Endothelial cell of umbilical vein (primary cell): ENCODE data around the gene SYTL4. TPM values are rescaled to one million over a fixed set of nuclear protein-coding genes. Genes with fewer than 3 reads are reported as not detected.
A peak's percentile ranks its signal among the peaks of the same experiment; 100 is the strongest.

ENCODE experiments used
- BruUV-seq: library from RNA; stranded (reverse); fragments of 400-500 nt; replicated peaks from 2 replicates; lab custom pipeline; 2021; lab: Mats Ljungman, UMichigan
- CTCF ChIA-PET: fragments of 300-600, 350-600 bp; sonication (Branson Sonifier 250); formaldehyde crosslinking; loops from one replicate; lab custom pipeline; 2021; ENCODE audit warnings: antibody characterized with exemption, inconsistent platforms; lab: Charles Lee
- POLR2A ChIA-PET: fragments of 300-600, 350-600 bp; sonication (Branson Sonifier 250); formaldehyde crosslinking; loops from one replicate; lab custom pipeline; 2021; ENCODE audit warnings: antibody characterized with exemption, inconsistent platforms; lab: Charles Lee
- DNase-seq: peaks from one replicate; pipeline ENCODE4 v3.0.0-alpha.2; 2011; ENCODE audit warnings: low read depth, low spot score
- FAIRE-seq: peaks from 2 replicates; lab custom pipeline; 2011; peaks lifted over from hg19 to GRCh38; lab: Jason Lieb, UNC
- H2AFZ ChIP-seq: 2 replicates; pipeline ENCODE4 v1.6.0; 2012; ENCODE audit warnings: low read depth, low read length, control low read depth, inconsistent platforms
- H3K27ac ChIP-seq: 2 replicates; pipeline ENCODE4 v1.5.1; 2011; ENCODE audit warnings: low read depth, mild to moderate bottlenecking, control low read depth, low read length, moderate library complexity; ENCODE audit not compliant: insufficient read depth
- H3K27me3 ChIP-seq, 2 experiments: 2 replicates each; pipeline versions ENCODE4 v1.6.0 to v1.6.1; 2011; ENCODE audit warnings: low read length in 2 of 2, mixed read lengths in 1 of 2; ENCODE audit not compliant: control insufficient read depth in 2 of 2, insufficient read depth in 2 of 2
- H3K36me3 ChIP-seq, 2 experiments: 2 replicates in 1 of 2; 3 replicates in 1 of 2; pipeline ENCODE4 v1.5.1; 2011; ENCODE audit warnings: low read length in 2 of 2, mild to moderate bottlenecking in 1 of 2, moderate library complexity in 1 of 2; ENCODE audit not compliant: control insufficient read depth in 2 of 2, insufficient read depth in 2 of 2; ENCODE audit errors: extremely low read depth in 1 of 2
- H3K4me1 ChIP-seq: 3 replicates; pipeline ENCODE4 v1.5.1; 2011; ENCODE audit warnings: mild to moderate bottlenecking, low read length; ENCODE audit not compliant: control insufficient read depth, insufficient read depth; ENCODE audit errors: extremely low read depth
- H3K4me2 ChIP-seq: 2 replicates; pipeline ENCODE4 v1.6.1; 2011; ENCODE audit warnings: low read length, control low read depth, mixed read lengths; ENCODE audit not compliant: insufficient read depth
- H3K4me3 ChIP-seq, 3 experiments: fragments of 200-600 bp in 1 of 3; sonication (generic), shearing (Covaris generic) in 1 of 3; replicated peaks in 1 of 3; 2 replicates each; pipeline ENCODE4 v1.5.1; 2011 to 2016; ENCODE audit warnings: control low read depth in 3 of 3, low read length in 3 of 3, mild to moderate bottlenecking in 2 of 3, inconsistent platforms in 1 of 3, low read depth in 1 of 3, moderate library complexity in 1 of 3; ENCODE audit not compliant: insufficient read depth in 1 of 3
- H3K79me2 ChIP-seq: 2 replicates; pipeline ENCODE4 v1.6.0; 2012; ENCODE audit warnings: low read length, inconsistent platforms; ENCODE audit not compliant: control insufficient read depth, insufficient read depth
- H3K9ac ChIP-seq: replicated peaks from 2 replicates; pipeline ENCODE3; 2011; ENCODE audit warnings: low read length, control low read depth; ENCODE audit not compliant: insufficient read depth; ENCODE audit errors: extremely low read depth
- H3K9me1 ChIP-seq: replicated peaks from 3 replicates; pipeline ENCODE4 v1.6.0; 2011; ENCODE audit warnings: mild to moderate bottlenecking, low read length; ENCODE audit not compliant: control insufficient read depth, insufficient read depth; ENCODE audit errors: extremely low read depth
- H3K9me3 ChIP-seq: replicated peaks from 2 replicates; pipeline ENCODE4 v1.5.1; 2012; ENCODE audit warnings: low read length, inconsistent platforms; ENCODE audit not compliant: control insufficient read depth, insufficient read depth
- H4K20me1 ChIP-seq: replicated peaks from 2 replicates; pipeline ENCODE3; 2011; ENCODE audit warnings: mild to moderate bottlenecking, low read length; ENCODE audit not compliant: control insufficient read depth, insufficient read depth; ENCODE audit errors: extremely low read depth
- EZH2 ChIP-seq: IDR thresholded peaks from 2 replicates; pipeline ENCODE4 v1.6.1; 2012; ENCODE audit warnings: borderline replicate concordance, low read depth, mild to moderate bottlenecking, moderate library complexity, low read length, inconsistent platforms; ENCODE audit not compliant: severe bottlenecking
- FOS ChIP-seq: IDR thresholded peaks from 2 replicates; pipeline ENCODE4 v1.6.1; 2011; ENCODE audit warnings: mild to moderate bottlenecking, low read length, moderate library complexity, borderline replicate concordance; ENCODE audit not compliant: insufficient read depth
- JUN ChIP-seq: IDR thresholded peaks from 2 replicates; pipeline ENCODE4 v1.6.1; 2011; ENCODE audit warnings: borderline replicate concordance, low read depth; ENCODE audit not compliant: insufficient read length, insufficient read depth
- MYC ChIP-seq: IDR thresholded peaks from one replicate; pipeline ENCODE4 v1.6.1; 2011; ENCODE audit warnings: mild to moderate bottlenecking, low read depth, low read length
- POLR2A ChIP-seq: IDR thresholded peaks from 2 replicates; pipeline ENCODE4 v1.6.1; 2012; ENCODE audit warnings: low read depth, mild to moderate bottlenecking, control low read depth, low read length
- POLR2AphosphoS5 ChIP-seq: IDR thresholded peaks from 2 replicates; pipeline ENCODE4 v1.6.1; 2012; ENCODE audit warnings: low read depth, mild to moderate bottlenecking, control low read depth, low read length, moderate library complexity; ENCODE audit not compliant: insufficient read depth
- dilution Hi-C: fragments of 300-500 bp; cut with MboI; formaldehyde crosslinking; loops from one replicate; pipeline ENCODE4 v1.15.0; 2019; ENCODE audit warnings: low sequenced_read_pairs; ENCODE audit not compliant: extremely low pct_ligation_motif_present
- intact Hi-C: fragments of 100-400 bp; cut with micrococcal nuclease; formaldehyde crosslinking; loops from one replicate; pipeline ENCODE4 v1.10.0; 2022
- polyA plus RNA-seq, 4 experiments: library from polyadenylated mRNA; depleted of rRNA in 3 of 4; stranded (reverse) in 3 of 4; unstranded in 1 of 4; fragments of >200 nt; gene quantifications; 2 replicates each; pipeline versions ENCODE4 v1.2.1 to v1.2.3, GENCODE V29; 2011 to 2012; ENCODE audit warnings: missing spikeins in 1 of 4
- total RNA-seq: library from RNA; stranded (reverse); gene quantifications from 2 replicates; pipeline ENCODE4 v1.2.3, GENCODE V29; 2021
- TF ChIP-seq, protein P1 (sequence below), 2 donors: IDR thresholded peaks; 1 replicate in 1 of 2; 2 replicates in 1 of 2; pipeline ENCODE4 v1.5.1; 2011; ENCODE audit warnings: low read length in 2 of 2, mild to moderate bottlenecking in 2 of 2, moderate library complexity in 2 of 2, control low read depth in 1 of 2, inconsistent platforms in 1 of 2, low read depth in 1 of 2; ENCODE audit not compliant: insufficient read depth in 1 of 2; ENCODE audit errors: extremely low read depth in 1 of 2
- TF ChIP-seq, protein P2 (sequence below): IDR thresholded peaks from 2 replicates; pipeline ENCODE4 v1.6.1; 2011; ENCODE audit not compliant: insufficient read depth, insufficient read length

The SYTL4 gene
- total and polyA plus RNA-seq, 2 donors (not counting 3 experiments of a cell fraction or from before 2014, with no cell fraction given): 25.6 to 44.1 TPM

DNA sequence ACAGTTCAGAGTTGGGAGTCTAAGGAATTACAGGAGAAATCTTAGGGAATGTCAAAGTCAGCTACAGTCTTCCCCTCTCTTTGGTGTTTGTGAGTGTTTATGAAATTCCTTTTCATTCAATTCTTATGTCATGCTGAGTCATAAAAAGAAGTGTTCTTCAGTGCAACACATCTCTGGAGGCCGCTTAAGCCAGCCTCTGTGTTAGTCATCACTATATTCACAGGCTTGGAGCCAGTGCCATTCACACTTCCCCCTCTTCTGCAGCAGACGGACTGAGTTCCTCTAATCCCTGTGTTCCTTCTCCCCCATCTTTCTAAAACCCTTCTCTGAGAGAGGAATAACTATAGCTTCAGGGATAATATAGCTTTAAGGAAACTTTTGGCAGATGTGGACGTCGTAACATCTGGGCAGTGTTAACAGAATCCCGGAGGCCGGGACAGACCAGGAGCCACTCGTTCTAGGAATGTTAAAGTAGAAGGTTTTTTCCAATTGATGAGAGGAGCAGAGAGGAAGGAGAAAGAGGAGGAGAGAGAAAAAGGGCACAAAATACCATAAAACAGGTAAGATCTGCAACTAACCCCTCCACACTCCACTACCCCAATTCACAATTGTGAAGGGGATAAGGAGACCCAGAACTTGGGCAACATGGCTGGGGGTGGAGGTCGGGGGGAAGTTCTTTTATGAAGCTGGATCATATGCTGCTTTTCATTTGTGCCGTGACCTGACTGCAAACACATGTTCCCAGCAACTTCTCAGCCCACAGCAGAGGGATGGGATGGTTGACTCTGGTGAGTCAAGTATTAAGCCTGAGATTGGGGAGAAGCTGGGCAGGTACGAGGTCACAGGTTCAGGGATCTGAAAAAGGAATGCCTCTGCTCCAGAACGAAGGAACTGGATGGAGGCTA is 87.7 kb downstream of the SYTL4 start, which contains the start of gene SRPX2:
Gene SRPX2, plus strand, starts transcription at position 244 of the 905 bp plus-strand sequence. CDS start 2,124 bp downstream, outside the sequence.
- DNase-seq (peak; percentile 85), FAIRE-seq (peak; percentile 88)
- Histone ChIP-seq H4K20me1 (no peaks in the 10 kb centered on the region), H3K27ac (peak within 1 kb of the TSS; percentile 99), H3K9me1 (no peaks in the 10 kb centered on the region), H3K36me3 (no peaks in the 10 kb centered on the region), H3K9me3 (no peaks in the 10 kb centered on the region), H3K4me2 (peak within 1 kb of the TSS; percentile 95), H3K4me1 (peaks cover 53% of the 10 kb centered on the region), H3K79me2 (peaks cover 42% of the 10 kb centered on the region), H3K27me3 (no peaks in the 10 kb centered on the region), H2AFZ (peak within 1 kb of the TSS; percentile 23), H3K4me3 (peak within 1 kb of the TSS; percentile 52 to 95 (median 88)), H3K9ac (peak within 1 kb of the TSS; percentile 87)
- intact Hi-C loops: loop anchor here (1.0 to 5.0 kb wide), 2 partner anchors 8 to 748 kb away; partner anchors contain the start of genes RPL36A and TSPAN6
- TF ChIP-seq EZH2 (no peak), JUN (peak; percentile 81), MYC (no peak), POLR2A (peak; percentile 83), POLR2AphosphoS5 (peak; percentile 78), FOS (peak; percentile 83)
- TF ChIP-seq, protein P1, sequence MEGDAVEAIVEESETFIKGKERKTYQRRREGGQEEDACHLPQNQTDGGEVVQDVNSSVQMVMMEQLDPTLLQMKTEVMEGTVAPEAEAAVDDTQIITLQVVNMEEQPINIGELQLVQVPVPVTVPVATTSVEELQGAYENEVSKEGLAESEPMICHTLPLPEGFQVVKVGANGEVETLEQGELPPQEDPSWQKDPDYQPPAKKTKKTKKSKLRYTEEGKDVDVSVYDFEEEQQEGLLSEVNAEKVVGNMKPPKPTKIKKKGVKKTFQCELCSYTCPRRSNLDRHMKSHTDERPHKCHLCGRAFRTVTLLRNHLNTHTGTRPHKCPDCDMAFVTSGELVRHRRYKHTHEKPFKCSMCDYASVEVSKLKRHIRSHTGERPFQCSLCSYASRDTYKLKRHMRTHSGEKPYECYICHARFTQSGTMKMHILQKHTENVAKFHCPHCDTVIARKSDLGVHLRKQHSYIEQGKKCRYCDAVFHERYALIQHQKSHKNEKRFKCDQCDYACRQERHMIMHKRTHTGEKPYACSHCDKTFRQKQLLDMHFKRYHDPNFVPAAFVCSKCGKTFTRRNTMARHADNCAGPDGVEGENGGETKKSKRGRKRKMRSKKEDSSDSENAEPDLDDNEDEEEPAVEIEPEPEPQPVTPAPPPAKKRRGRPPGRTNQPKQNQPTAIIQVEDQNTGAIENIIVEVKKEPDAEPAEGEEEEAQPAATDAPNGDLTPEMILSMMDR (IDR thresholded peaks at IDR 0.05; ENCODE audit: extremely low read depth in 1 of 2, insufficient read depth in 1 of 2, low read depth in 1 of 2, low read length in 2 of 2): no peak
- TF ChIP-seq, protein P2, sequence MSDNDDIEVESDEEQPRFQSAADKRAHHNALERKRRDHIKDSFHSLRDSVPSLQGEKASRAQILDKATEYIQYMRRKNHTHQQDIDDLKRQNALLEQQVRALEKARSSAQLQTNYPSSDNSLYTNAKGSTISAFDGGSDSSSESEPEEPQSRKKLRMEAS: no peak
- ChIA-PET POLR2A (no interaction called here), CTCF (interaction anchor here (0.6 to 4.1 kb wide), 4 partner anchors 9 to 518 kb away, joined by 3 to 10 read pairs (median 4); no protein-coding TSS in a partner anchor)
- TSS peak; percentile 53 for BruUV-seq
- dilution Hi-C loops: no loop called here
